A673 (cell line): Measurements from ENCODE around the gene MSL2.
"Not testable (repeated sequence)": the region's sequence is repeated elsewhere in the genome, so short reads cannot be mapped to it uniquely, and the experiment has no call there.

ENCODE experiments used
- CTCF ChIP-seq: fragments of 300-800, 200-600 bp; sonication (generic); conservative IDR thresholded peaks from 2 replicates; pipeline ENCODE4 v1.5.1; 2017; ENCODE audit warnings: low read depth, mild to moderate bottlenecking, antibody characterized with exemption, low read length, moderate library complexity, mixed read lengths
- EZH2 ChIP-seq: fragments of 200-600 bp; sonication (generic); IDR thresholded peaks from 2 replicates; pipeline ENCODE4 v1.6.1; 2017; ENCODE audit warnings: borderline replicate concordance, low read depth, mild to moderate bottlenecking, mixed read lengths, antibody characterized with exemption, low read length; ENCODE audit not compliant: poor library complexity, severe bottlenecking

- not testable (repeated sequence) for TF ChIP-seq EZH2, CTCF
Measured at GRCh38 chr3:136119783-136120182, 76.4 kb downstream of the MSL2 start.
